Thyroid gland (tissue), 4 donors: Measurements from ENCODE around the gene BICDL1. TPM values are rescaled to one million over a fixed set of nuclear protein-coding genes. Genes with fewer than 3 reads are reported as not detected.

Source experiments
- DNase-seq, 2 donors: peaks; one replicate each; pipeline ENCODE4 v3.0.0-alpha.2; 2019
- H3K27ac ChIP-seq, 3 donors: fragments of 200-600 bp; sonication (generic); 1 replicate in 2 of 3; 2 replicates in 1 of 3; pipeline ENCODE4 v1.5.1; 2016 to 2019; ENCODE audit warnings: mild to moderate bottlenecking in 1 of 3, moderate library complexity in 1 of 3
- H3K27me3 ChIP-seq: fragments of 200-600 bp; sonication (generic); one replicate; pipeline ENCODE4 v1.5.1; 2019
- H3K36me3 ChIP-seq, 2 donors: fragments of 200-600 bp; sonication (generic); one replicate each; pipeline ENCODE4 v1.5.1; 2016 to 2019
- H3K4me1 ChIP-seq, 2 donors: fragments of 200-600 bp; sonication (generic); one replicate each; pipeline ENCODE4 v1.5.1; 2017 to 2019
- H3K4me3 ChIP-seq, 3 donors: fragments of 200-600 bp; sonication (generic); replicated peaks in 1 of 3; 1 replicate in 2 of 3; 2 replicates in 1 of 3; pipeline ENCODE4 v1.5.1; 2016; ENCODE audit warnings: mild to moderate bottlenecking in 1 of 3
- H3K9me3 ChIP-seq: fragments of 200-600 bp; sonication (generic); one replicate; pipeline ENCODE4 v1.5.1; 2017
- POLR2A ChIP-seq, 2 donors: fragments of 450-650 bp; IDR thresholded peaks; one replicate each; pipeline ENCODE4 v1.6.1; 2017; ENCODE audit warnings: antibody characterized with exemption in 2 of 2, mild to moderate bottlenecking in 2 of 2, moderate library complexity in 1 of 2
- WGBS, 2 donors: methylation state at CpG; one replicate each; pipeline ENCODE4 v1.1.5; 2017; 5-methylcytosine and 5-hydroxymethylcytosine counted together
- intact Hi-C: fragments of 100-400 bp; cut with DNase I; formaldehyde crosslinking; loops from one replicate; pipeline ENCODE4 v1.15.1; 2023
- total RNA-seq, 4 donors: library from RNA; depleted of rRNA; stranded (reverse); fragments of >200 nt; gene quantifications; one replicate each; pipeline ENCODE4 v1.2.3, GENCODE V29; 2016
- TF ChIP-seq, protein P1 (sequence below), 6 experiments: fragments of 200-600 bp in 3 of 6; fragments of 450-650 bp in 3 of 6; sonication (generic) in 3 of 6; IDR thresholded peaks; one replicate each; pipeline ENCODE4 v1.5.1; 2016 to 2019; ENCODE audit warnings: antibody characterized with exemption in 6 of 6, mild to moderate bottlenecking in 2 of 6, inconsistent platforms in 1 of 6, moderate library complexity in 1 of 6

Gene BICDL1
- total RNA-seq, 4 donors from 2014 or later = 10.5 to 81.8 (median 48.1) TPM

DNA sequence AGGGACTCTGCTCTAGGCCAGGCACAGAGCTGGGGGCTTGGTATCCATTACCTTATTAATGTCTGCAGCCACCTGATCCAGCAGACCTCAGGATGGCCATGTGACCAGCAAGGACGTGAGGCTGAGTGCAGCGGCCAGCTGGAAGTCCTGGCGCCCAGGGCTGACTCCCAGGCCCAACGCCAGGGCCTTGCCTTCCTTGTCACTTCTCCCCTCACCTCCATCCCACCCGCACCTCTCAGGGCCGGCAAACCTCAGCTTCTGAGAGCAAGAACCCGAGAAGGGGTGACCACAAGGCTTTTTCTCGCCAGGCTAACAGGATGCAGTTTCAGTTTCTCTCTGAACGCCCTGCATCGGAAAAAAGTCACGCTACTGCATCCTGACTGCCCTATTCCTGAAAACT, 112.1 kb downstream of the BICDL1 start:
- no peak for DNase-seq
- H3K27ac ChIP-seq = no peak overlapping the region
- intact Hi-C loops = no loop called here
- no peaks in the 10 kb centered on the region for H3K27me3 ChIP-seq
- peaks cover 0 to 22% of the 10 kb centered on the region in 2 donors for H3K4me1 ChIP-seq
- no peaks in the 10 kb centered on the region for H3K9me3 ChIP-seq
- WGBS, 2 donors = 71 to 77% methylated on average over 8 to 11 of the region's 11 CpGs
- no peak for TF ChIP-seq POLR2A (IDR thresholded peaks at IDR 0.05)
- TF ChIP-seq, protein P1, sequence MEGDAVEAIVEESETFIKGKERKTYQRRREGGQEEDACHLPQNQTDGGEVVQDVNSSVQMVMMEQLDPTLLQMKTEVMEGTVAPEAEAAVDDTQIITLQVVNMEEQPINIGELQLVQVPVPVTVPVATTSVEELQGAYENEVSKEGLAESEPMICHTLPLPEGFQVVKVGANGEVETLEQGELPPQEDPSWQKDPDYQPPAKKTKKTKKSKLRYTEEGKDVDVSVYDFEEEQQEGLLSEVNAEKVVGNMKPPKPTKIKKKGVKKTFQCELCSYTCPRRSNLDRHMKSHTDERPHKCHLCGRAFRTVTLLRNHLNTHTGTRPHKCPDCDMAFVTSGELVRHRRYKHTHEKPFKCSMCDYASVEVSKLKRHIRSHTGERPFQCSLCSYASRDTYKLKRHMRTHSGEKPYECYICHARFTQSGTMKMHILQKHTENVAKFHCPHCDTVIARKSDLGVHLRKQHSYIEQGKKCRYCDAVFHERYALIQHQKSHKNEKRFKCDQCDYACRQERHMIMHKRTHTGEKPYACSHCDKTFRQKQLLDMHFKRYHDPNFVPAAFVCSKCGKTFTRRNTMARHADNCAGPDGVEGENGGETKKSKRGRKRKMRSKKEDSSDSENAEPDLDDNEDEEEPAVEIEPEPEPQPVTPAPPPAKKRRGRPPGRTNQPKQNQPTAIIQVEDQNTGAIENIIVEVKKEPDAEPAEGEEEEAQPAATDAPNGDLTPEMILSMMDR (IDR thresholded peaks at IDR 0.05) = no peak
- no peak overlapping the region for H3K4me3 ChIP-seq
- peaks cover 35 to 42% of the 10 kb centered on the region in 2 donors for H3K36me3 ChIP-seq

DNA sequence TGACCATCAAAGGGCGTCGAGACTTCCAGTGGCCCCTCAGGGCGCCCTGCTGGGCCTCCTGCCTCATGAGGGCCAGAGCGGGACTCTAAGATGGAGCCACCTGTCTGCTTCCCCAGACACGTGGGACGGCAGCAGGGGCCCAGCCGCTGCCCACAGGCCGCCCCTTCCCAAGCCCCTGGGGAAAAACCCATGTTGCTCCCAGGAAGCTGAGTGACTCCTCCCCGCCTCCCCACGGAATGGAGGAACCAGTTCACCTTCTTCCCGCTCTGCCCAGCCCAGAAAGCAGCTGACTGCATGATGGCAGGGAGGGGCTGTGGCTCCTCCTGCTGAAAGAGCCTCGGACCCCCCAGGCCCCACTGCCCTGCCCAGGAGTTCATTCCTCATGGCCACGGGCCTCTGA, 112.6 kb downstream of the BICDL1 start:
- Histone ChIP-seq H3K27me3 (no peaks in the 10 kb centered on the region), H3K4me1 (peaks cover 0 to 22% of the 10 kb centered on the region in 2 donors), H3K27ac (no peak overlapping the region), H3K36me3 (peaks cover 32 to 38% of the 10 kb centered on the region in 2 donors), H3K4me3 (no peak overlapping the region), H3K9me3 (no peaks in the 10 kb centered on the region)
- intact Hi-C loops = no loop called here
- WGBS, 2 donors = 87 to 91% methylated on average over 10 to 11 of the region's 13 CpGs
- TF ChIP-seq, protein P1 (IDR thresholded peaks at IDR 0.05) = no peak
- TF ChIP-seq POLR2A (IDR thresholded peaks at IDR 0.05) = no peak
- DNase-seq = no peak

DNA sequence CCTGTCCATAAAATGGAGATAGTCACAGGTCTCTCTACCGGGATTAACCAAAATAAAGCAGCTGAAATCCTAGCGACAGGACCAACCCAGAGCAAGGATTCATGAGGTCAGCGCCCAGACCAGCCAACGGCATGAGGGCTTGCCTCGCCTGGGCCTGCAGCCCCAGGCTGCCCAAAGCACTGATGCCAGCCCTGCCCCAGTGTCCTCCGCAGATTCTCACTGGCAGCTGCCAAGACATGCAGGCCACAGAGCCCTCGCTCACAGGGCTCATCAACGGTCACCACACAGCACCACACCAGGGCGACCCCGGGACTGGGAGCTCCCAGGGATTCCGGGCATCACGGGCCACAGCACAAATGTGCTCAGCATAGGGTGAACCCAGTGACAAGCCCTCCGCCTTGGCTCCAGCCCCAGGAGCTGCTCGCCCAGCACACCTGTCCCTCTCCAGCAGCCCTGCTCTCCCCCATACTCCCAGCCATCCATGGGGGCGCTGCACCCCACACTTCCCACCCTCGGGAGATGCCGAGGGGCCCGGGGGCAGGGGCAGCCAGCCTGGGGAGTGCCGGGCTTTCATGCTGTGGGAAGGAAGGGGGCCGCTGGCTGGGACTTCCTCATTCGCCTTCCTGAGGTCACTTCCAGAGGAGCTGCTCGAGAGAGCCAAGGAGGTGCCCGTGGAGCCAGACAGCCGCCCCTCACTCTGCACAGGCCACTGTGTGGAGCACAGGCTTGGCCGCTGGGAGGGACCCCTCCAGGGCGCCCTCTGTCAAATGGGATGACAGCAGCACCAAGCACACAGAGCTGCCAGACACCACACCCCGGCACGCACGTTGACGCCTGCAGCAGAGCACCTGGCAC, 113.4 kb downstream of the BICDL1 start:
- H3K4me3 ChIP-seq = no peak overlapping the region
- peaks cover 24 to 30% of the 10 kb centered on the region in 2 donors for H3K36me3 ChIP-seq
- no peaks in the 10 kb centered on the region for H3K27me3 ChIP-seq
- H3K9me3 ChIP-seq = no peaks in the 10 kb centered on the region
- intact Hi-C loops = no loop called here
- H3K4me1 ChIP-seq = peaks cover 0 to 22% of the 10 kb centered on the region in 2 donors
- 86 to 95% methylated on average over 9 to 20 of the region's 30 CpGs for WGBS, 2 donors
- no peak for TF ChIP-seq POLR2A (IDR thresholded peaks at IDR 0.05)
- TF ChIP-seq, protein P1 (IDR thresholded peaks at IDR 0.05) = no peak
- H3K27ac ChIP-seq = no peak overlapping the region
- no peak for DNase-seq

DNA sequence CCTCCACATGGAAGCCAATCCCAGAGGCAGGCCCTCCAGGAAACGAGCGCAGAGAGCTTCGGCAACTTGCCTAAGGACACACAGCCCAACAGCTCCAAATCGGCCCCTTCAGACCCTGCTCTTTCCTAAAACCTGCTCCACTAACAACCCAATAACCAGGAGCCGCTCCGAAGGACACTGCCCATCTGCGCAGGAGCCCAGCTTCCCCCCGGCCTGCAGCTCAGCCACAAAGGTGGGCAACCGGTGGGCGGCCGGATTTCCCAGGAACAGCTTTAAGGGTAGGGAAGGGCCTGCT, 114.0 kb downstream of the BICDL1 start:
- WGBS, 2 donors = 96 to 97% methylated on average over 10 to 11 of the region's 11 CpGs
- DNase-seq = no peak
- H3K4me3 ChIP-seq = no peak overlapping the region
- peaks cover 0 to 22% of the 10 kb centered on the region in 2 donors for H3K4me1 ChIP-seq
- TF ChIP-seq, protein P1 (IDR thresholded peaks at IDR 0.05) = no peak
- no peak for TF ChIP-seq POLR2A (IDR thresholded peaks at IDR 0.05)
- no peaks in the 10 kb centered on the region for H3K9me3 ChIP-seq
- peaks cover 22 to 28% of the 10 kb centered on the region in 2 donors for H3K36me3 ChIP-seq
- no peaks in the 10 kb centered on the region for H3K27me3 ChIP-seq
- no peak overlapping the region for H3K27ac ChIP-seq
- intact Hi-C loops = no loop called here

DNA sequence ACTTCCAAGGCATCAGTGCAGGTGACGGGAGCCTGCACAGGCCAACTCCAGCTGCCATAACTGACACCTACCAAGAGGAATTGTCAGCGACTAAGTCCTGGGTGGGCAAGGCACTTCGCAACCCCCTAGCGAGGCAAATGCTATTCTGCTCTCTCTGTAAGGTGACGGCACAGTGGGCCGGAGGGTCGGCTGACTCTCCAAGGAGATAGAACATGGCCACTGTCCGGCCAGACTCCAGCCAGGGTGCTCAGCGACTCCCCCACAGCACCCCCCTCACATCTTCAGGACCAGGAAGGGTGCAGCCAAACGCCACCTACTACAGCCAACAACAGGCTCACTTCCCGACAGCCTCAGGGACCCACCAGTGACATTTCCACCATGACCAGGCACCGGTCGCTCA, 114.3 kb downstream of the BICDL1 start:
- peaks cover 18 to 24% of the 10 kb centered on the region in 2 donors for H3K36me3 ChIP-seq
- intact Hi-C loops = no loop called here

More for the DNA sequence above, 114.3 kb downstream of the BICDL1 start:
- TF ChIP-seq, protein P1 (IDR thresholded peaks at IDR 0.05) = no peak
- TF ChIP-seq POLR2A (IDR thresholded peaks at IDR 0.05) = no peak
- H3K27ac ChIP-seq = no peak overlapping the region
- H3K27me3 ChIP-seq = no peaks in the 10 kb centered on the region
- no peak overlapping the region for H3K4me3 ChIP-seq
- H3K9me3 ChIP-seq = no peaks in the 10 kb centered on the region
- WGBS, 2 donors = 94% methylated on average over 7 to 13 of the region's 13 CpGs
- H3K4me1 ChIP-seq = peaks cover 0 to 22% of the 10 kb centered on the region in 2 donors
- no peak for DNase-seq
